Measurements from ENCODE around the gene ZNF417.

The ZNF417 gene

DNA sequence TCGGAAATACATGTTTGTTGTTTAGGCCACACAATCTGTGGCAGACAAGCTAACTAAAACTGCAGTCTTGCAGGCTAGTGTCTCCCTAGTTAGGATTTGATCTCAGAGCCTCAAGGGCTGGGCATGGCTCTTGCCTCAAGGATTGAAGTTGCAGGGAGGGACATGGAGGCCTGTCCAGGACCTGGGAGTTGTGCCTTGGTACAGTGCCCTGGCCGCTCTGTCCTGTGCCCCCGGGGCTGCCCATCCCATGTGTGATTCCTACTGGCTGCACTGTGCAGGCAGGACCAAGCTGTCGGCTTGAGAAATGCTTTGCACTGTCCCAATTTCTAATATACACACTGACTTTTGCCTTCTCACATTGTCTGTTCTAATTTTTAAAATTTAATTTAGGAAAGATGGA is 38.6 kb upstream of the ZNF417 start:
- Histone ChIP-seq H4K20me1 (ENCODE audit: insufficient read depth, low read length) (no peaks in the 10 kb centered on the region), H3K79me2 (ENCODE audit: insufficient read depth, low read length) (no peaks in the 10 kb centered on the region), H3K27ac (ENCODE audit: low read length) (no peak overlapping the region), H3K9me3 (ENCODE audit: insufficient read depth, low read length, severe bottlenecking) (peaks cover 5% of the 10 kb centered on the region), H3K4me2 (ENCODE audit: insufficient read depth, low read length) (no peak overlapping the region), H3K36me3 (ENCODE audit: insufficient read depth, low read length) (no peaks in the 10 kb centered on the region), H2AFZ (ENCODE audit: low read depth, low read length) (no peak overlapping the region), H3K9ac (ENCODE audit: low read depth, low read length) (no peak overlapping the region), H3K27me3 (ENCODE audit: insufficient read depth, low read length, poor library complexity) (no peaks in the 10 kb centered on the region), H3K4me1 (ENCODE audit: insufficient read depth, low read length) (no peaks in the 10 kb centered on the region), H3K4me3 (ENCODE audit: low read depth in 1 of 2, low read length in 2 of 2) (no peak overlapping the region)
- ATAC-seq (ENCODE audit: insufficient read depth, low read depth) (no peak), DNase-seq (no peak)
- TF ChIP-seq EZH2 (IDR thresholded peaks at IDR 0.05; ENCODE audit: borderline replicate concordance, low read depth, low read length, severe bottlenecking), result no peak
- no peak for TF ChIP-seq CTCF (IDR thresholded peaks at IDR 0.05; ENCODE audit: borderline replicate concordance, extremely low read depth, low read length, poor library complexity, severe bottlenecking)

DNA sequence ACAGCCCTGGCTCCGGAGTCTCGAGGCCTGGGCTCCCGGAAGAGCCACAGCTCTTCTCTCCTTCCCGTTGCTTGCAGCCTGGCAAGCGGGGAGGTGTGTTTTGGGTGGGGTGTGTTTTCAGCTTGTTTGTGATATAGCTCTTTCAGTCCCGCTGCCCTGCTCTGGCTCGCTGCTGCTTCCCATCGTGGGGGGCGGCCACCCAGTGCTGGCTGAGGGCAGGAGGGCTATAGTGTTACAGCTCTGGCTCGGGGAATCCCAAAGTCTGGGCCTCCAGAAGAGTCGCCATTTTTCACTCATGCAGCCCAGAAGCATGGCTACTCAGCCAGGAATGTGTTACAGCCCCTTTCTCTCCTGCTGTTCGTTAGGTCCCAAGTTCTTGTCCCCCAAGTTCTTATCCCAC is 33.3 kb upstream of the ZNF417 start:
- H3K79me2 ChIP-seq (ENCODE audit: insufficient read depth, low read length), result peaks cover 35% of the 10 kb centered on the region
- no peak overlapping the region for H3K4me2 ChIP-seq (ENCODE audit: insufficient read depth, low read length)
- H3K9me3 ChIP-seq (ENCODE audit: insufficient read depth, low read length, severe bottlenecking), result peaks cover 8% of the 10 kb centered on the region
- no peaks in the 10 kb centered on the region for H3K27me3 ChIP-seq (ENCODE audit: insufficient read depth, low read length, poor library complexity)
- H3K27ac ChIP-seq (ENCODE audit: low read length), result no peak overlapping the region
- peaks cover 30% of the 10 kb centered on the region for H3K4me1 ChIP-seq (ENCODE audit: insufficient read depth, low read length)
- H2AFZ ChIP-seq (ENCODE audit: low read depth, low read length), result no peak overlapping the region
- H3K4me3 ChIP-seq (ENCODE audit: low read depth in 1 of 2, low read length in 2 of 2), result no peak overlapping the region
- no peak for ATAC-seq (ENCODE audit: insufficient read depth, low read depth)
- no peak overlapping the region for H3K9ac ChIP-seq (ENCODE audit: low read depth, low read length)
- H4K20me1 ChIP-seq (ENCODE audit: insufficient read depth, low read length), result peaks cover 7% of the 10 kb centered on the region; the same call in 1 of the 2 replicates
- TF ChIP-seq EZH2 (IDR thresholded peaks at IDR 0.05; ENCODE audit: borderline replicate concordance, low read depth, low read length, severe bottlenecking) (no peak), CTCF (IDR thresholded peaks at IDR 0.05; ENCODE audit: borderline replicate concordance, extremely low read depth, low read length, poor library complexity, severe bottlenecking) (no peak)
- DNase-seq, result no peak
- peaks cover 11% of the 10 kb centered on the region for H3K36me3 ChIP-seq (ENCODE audit: insufficient read depth, low read length)

DNA sequence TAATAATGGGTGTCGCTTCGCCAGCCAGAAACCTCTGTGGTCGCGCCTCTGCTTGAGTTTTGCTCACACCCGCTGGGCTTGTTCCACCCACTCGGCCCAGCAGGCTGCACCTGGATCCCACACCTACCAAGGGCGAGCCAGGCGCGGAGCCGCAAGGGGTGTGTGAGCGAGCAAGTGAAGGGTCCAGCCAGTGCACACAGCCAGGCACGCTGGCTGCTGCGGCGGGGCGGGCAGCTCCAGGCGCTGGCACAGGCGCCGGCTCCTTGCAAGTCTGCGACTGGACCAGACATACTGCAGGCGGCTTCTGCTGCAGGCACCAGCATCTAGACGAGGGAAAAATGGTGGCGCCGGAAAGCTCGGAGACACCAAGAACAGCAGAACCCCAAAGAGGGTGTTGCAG is 32.9 kb upstream of the ZNF417 start:
- no peak for ATAC-seq (ENCODE audit: insufficient read depth, low read depth)
- H3K4me2 ChIP-seq (ENCODE audit: insufficient read depth, low read length), result no peak overlapping the region
- no peak overlapping the region for H2AFZ ChIP-seq (ENCODE audit: low read depth, low read length)
- peaks cover 39% of the 10 kb centered on the region for H3K79me2 ChIP-seq (ENCODE audit: insufficient read depth, low read length)
- no peaks in the 10 kb centered on the region for H3K27me3 ChIP-seq (ENCODE audit: insufficient read depth, low read length, poor library complexity)
- no peak overlapping the region for H3K27ac ChIP-seq (ENCODE audit: low read length)
- no peak for DNase-seq
- H3K9ac ChIP-seq (ENCODE audit: low read depth, low read length), result no peak overlapping the region
- H3K4me1 ChIP-seq (ENCODE audit: insufficient read depth, low read length), result peaks cover 30% of the 10 kb centered on the region
- H3K36me3 ChIP-seq (ENCODE audit: insufficient read depth, low read length), result peaks cover 15% of the 10 kb centered on the region
- H4K20me1 ChIP-seq (ENCODE audit: insufficient read depth, low read length), result peaks cover 7% of the 10 kb centered on the region; the same call in 1 of the 2 replicates
- TF ChIP-seq EZH2 (IDR thresholded peaks at IDR 0.05; ENCODE audit: borderline replicate concordance, low read depth, low read length, severe bottlenecking) (no peak), CTCF (IDR thresholded peaks at IDR 0.05; ENCODE audit: borderline replicate concordance, extremely low read depth, low read length, poor library complexity, severe bottlenecking) (no peak)
- H3K4me3 ChIP-seq (ENCODE audit: low read depth in 1 of 2, low read length in 2 of 2), result no peak overlapping the region
- H3K9me3 ChIP-seq (ENCODE audit: insufficient read depth, low read length, severe bottlenecking), result peaks cover 8% of the 10 kb centered on the region

Data from DND-41 (cell line).